HepG2 (cell line): ENCODE data around the gene CDC42EP4. TPM values are rescaled to one million over a fixed set of nuclear protein-coding genes. Genes with fewer than 3 reads are reported as not detected.

Source experiments
- CEBPB ChIP-seq: IDR thresholded peaks from 2 replicates; pipeline ENCODE4 v1.6.1; 2011; ENCODE audit warnings: low read depth, low read length, improper control_type of control experiment, borderline replicate concordance
- KDM6A ChIP-seq: IDR thresholded peaks from 2 replicates; pipeline ENCODE4 v1.6.1; 2016; ENCODE audit warnings: low read depth
- MAFG ChIP-seq: sonication (generic); formaldehyde crosslinking; IDR thresholded peaks from 2 replicates; pipeline ENCODE4 v1.5.1; 2020; ENCODE audit warnings: mild to moderate bottlenecking, missing genetic modification reagents
- ZNF3 ChIP-seq: IDR thresholded peaks from 2 replicates; pipeline ENCODE4 v1.7.0; 2017; ENCODE audit warnings: inconsistent platforms
- polyA plus RNA-seq, 8 experiments: library from polyadenylated mRNA; depleted of rRNA in 3 of 8; stranded (reverse) in 7 of 8; unstranded in 1 of 8; fragments of >200 nt; fragmentation: Illumina TruSeq in 4 of 8; extraction: Trizol in 4 of 8; gene quantifications; 2 replicates each; pipeline versions ENCODE4 v1.2.1 to v1.2.3, GENCODE V29; 2011 to 2016; ENCODE audit warnings: low read depth in 4 of 8, missing spikeins in 1 of 8, mixed read lengths in 1 of 8; ENCODE audit not compliant: insufficient read depth in 1 of 8
- total RNA-seq, 5 experiments: library from RNA; depleted of rRNA; stranded (reverse); fragments of >200 nt; fragmentation: Illumina TruSeq; extraction: Trizol; gene quantifications; 2 replicates each; pipeline ENCODE4 v1.2.3, GENCODE V29; 2016; ENCODE audit warnings: low read depth in 1 of 5
- TF ChIP-seq, protein P1 (sequence below): sonication (generic); formaldehyde crosslinking; IDR thresholded peaks from 2 replicates; pipeline ENCODE4 v1.4.0; 2020; ENCODE audit warnings: missing genetic modification reagents
- TF ChIP-seq, protein P2 (sequence below): sonication (generic); formaldehyde crosslinking; IDR thresholded peaks from 2 replicates; pipeline ENCODE4 v1.4.0; 2020; ENCODE audit warnings: mild to moderate bottlenecking, missing genetic modification reagents
- TF ChIP-seq, protein P3 (sequence below): sonication (generic); formaldehyde crosslinking; IDR thresholded peaks from 2 replicates; pipeline ENCODE4 v1.4.0; 2020; ENCODE audit warnings: missing genetic modification reagents, borderline replicate concordance
- TF ChIP-seq, protein P4 (sequence below): sonication (generic); formaldehyde crosslinking; IDR thresholded peaks from 2 replicates; pipeline ENCODE4 v1.8.1; 2022; ENCODE audit warnings: low read depth, mild to moderate bottlenecking, missing genetic modification reagents
- TF ChIP-seq, protein P5 (sequence below): sonication (generic); formaldehyde crosslinking; IDR thresholded peaks from 2 replicates; pipeline ENCODE4 v1.5.1; 2020; ENCODE audit warnings: mild to moderate bottlenecking, missing genetic modification reagents, borderline replicate concordance
- TF ChIP-seq, protein P6 (sequence below): sonication (generic); formaldehyde crosslinking; IDR thresholded peaks from 2 replicates; pipeline ENCODE4 v1.5.1; 2020; ENCODE audit warnings: missing genetic modification reagents, mild to moderate bottlenecking, borderline replicate concordance
- TF ChIP-seq, protein P7 (sequence below): sonication (generic); formaldehyde crosslinking; IDR thresholded peaks from 2 replicates; pipeline ENCODE4 v1.5.1; 2020; ENCODE audit warnings: mild to moderate bottlenecking, missing genetic modification reagents, moderate library complexity

Gene CDC42EP4
- total and polyA plus RNA-seq, 2 of the 13 experiments (the other 11 are each of a cell fraction or from before 2014, with no cell fraction given), result 19.0 to 54.0 TPM

DNA sequence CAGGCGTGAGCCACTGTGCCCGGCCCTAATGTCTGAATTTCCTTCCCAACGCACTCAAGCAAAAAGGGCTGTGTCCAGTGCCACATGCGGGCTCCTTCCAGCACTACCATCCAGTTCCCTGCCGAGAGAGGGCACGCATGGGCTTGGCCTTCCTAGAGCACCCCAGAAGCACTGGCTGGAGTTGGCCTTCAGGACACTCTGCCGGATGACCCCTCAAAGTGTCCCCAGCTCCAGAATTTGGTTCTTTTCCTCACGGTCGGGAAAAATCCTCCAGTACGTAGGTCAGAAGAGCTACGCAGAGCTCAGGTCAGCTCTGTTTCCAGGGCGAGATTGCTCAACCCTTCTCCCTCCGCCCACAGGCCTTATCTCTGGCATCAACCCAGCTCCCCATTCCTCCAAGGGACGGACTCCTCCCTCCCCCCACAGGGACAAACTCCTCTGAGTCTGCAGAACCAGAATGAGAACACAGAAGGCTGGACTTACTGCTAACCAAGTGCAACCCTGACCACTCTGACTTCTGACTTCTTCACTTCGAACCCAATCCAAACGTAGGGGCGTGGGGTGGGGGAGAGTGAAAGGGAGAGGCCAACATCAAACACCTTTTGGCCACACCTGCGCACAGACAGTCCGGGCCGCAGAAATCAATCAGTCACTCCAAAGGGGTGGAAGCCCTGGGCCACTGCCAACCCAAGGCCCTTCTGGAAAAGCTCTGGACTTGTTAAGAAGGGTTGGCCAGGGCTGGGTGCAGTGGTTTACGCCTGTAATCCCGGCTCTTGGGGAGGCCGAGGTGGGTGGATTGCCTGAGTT, 3.6 kb downstream of the CDC42EP4 start (continued):
- TF ChIP-seq KDM6A (CRISPR knock-in tag) (no peak), ZNF3 (CRISPR knock-in tag) (0 out of 2 replicates have a peak, but pooled peaks have one; percentile 17), MAFG (CRISPR knock-in tag) (no peak), CEBPB (peak; percentile 98)
- TF ChIP-seq, protein P1, sequence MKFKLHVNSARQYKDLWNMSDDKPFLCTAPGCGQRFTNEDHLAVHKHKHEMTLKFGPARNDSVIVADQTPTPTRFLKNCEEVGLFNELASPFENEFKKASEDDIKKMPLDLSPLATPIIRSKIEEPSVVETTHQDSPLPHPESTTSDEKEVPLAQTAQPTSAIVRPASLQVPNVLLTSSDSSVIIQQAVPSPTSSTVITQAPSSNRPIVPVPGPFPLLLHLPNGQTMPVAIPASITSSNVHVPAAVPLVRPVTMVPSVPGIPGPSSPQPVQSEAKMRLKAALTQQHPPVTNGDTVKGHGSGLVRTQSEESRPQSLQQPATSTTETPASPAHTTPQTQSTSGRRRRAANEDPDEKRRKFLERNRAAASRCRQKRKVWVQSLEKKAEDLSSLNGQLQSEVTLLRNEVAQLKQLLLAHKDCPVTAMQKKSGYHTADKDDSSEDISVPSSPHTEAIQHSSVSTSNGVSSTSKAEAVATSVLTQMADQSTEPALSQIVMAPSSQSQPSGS (CRISPR knock-in tag), result peak; percentile 62; the same call in 1 of the 2 replicates
- TF ChIP-seq, protein P2, sequence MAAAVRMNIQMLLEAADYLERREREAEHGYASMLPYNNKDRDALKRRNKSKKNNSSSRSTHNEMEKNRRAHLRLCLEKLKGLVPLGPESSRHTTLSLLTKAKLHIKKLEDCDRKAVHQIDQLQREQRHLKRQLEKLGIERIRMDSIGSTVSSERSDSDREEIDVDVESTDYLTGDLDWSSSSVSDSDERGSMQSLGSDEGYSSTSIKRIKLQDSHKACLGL, result 0 out of 2 replicates have a peak, but pooled peaks have one; percentile 15
- TF ChIP-seq, protein P3, sequence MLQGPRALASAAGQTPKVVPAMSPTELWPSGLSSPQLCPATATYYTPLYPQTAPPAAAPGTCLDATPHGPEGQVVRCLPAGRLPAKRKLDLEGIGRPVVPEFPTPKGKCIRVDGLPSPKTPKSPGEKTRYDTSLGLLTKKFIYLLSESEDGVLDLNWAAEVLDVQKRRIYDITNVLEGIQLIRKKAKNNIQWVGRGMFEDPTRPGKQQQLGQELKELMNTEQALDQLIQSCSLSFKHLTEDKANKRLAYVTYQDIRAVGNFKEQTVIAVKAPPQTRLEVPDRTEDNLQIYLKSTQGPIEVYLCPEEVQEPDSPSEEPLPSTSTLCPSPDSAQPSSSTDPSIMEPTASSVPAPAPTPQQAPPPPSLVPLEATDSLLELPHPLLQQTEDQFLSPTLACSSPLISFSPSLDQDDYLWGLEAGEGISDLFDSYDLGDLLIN, result peak; percentile 77; the same call in 1 of the 2 replicates
- TF ChIP-seq, protein P4, sequence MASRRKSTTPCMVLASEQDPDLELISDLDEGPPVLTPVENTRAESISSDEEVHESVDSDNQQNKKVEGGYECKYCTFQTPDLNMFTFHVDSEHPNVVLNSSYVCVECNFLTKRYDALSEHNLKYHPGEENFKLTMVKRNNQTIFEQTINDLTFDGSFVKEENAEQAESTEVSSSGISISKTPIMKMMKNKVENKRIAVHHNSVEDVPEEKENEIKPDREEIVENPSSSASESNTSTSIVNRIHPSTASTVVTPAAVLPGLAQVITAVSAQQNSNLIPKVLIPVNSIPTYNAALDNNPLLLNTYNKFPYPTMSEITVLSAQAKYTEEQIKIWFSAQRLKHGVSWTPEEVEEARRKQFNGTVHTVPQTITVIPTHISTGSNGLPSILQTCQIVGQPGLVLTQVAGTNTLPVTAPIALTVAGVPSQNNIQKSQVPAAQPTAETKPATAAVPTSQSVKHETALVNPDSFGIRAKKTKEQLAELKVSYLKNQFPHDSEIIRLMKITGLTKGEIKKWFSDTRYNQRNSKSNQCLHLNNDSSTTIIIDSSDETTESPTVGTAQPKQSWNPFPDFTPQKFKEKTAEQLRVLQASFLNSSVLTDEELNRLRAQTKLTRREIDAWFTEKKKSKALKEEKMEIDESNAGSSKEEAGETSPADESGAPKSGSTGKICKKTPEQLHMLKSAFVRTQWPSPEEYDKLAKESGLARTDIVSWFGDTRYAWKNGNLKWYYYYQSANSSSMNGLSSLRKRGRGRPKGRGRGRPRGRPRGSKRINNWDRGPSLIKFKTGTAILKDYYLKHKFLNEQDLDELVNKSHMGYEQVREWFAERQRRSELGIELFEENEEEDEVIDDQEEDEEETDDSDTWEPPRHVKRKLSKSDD, result peak; percentile 60
- TF ChIP-seq, protein P5, sequence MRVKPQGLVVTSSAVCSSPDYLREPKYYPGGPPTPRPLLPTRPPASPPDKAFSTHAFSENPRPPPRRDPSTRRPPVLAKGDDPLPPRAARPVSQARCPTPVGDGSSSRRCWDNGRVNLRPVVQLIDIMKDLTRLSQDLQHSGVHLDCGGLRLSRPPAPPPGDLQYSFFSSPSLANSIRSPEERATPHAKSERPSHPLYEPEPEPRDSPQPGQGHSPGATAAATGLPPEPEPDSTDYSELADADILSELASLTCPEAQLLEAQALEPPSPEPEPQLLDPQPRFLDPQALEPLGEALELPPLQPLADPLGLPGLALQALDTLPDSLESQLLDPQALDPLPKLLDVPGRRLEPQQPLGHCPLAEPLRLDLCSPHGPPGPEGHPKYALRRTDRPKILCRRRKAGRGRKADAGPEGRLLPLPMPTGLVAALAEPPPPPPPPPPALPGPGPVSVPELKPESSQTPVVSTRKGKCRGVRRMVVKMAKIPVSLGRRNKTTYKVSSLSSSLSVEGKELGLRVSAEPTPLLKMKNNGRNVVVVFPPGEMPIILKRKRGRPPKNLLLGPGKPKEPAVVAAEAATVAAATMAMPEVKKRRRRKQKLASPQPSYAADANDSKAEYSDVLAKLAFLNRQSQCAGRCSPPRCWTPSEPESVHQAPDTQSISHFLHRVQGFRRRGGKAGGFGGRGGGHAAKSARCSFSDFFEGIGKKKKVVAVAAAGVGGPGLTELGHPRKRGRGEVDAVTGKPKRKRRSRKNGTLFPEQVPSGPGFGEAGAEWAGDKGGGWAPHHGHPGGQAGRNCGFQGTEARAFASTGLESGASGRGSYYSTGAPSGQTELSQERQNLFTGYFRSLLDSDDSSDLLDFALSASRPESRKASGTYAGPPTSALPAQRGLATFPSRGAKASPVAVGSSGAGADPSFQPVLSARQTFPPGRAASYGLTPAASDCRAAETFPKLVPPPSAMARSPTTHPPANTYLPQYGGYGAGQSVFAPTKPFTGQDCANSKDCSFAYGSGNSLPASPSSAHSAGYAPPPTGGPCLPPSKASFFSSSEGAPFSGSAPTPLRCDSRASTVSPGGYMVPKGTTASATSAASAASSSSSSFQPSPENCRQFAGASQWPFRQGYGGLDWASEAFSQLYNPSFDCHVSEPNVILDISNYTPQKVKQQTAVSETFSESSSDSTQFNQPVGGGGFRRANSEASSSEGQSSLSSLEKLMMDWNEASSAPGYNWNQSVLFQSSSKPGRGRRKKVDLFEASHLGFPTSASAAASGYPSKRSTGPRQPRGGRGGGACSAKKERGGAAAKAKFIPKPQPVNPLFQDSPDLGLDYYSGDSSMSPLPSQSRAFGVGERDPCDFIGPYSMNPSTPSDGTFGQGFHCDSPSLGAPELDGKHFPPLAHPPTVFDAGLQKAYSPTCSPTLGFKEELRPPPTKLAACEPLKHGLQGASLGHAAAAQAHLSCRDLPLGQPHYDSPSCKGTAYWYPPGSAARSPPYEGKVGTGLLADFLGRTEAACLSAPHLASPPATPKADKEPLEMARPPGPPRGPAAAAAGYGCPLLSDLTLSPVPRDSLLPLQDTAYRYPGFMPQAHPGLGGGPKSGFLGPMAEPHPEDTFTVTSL (CRISPR knock-in tag), result peak; percentile 65; the same call in 1 of the 2 replicates
- TF ChIP-seq, protein P6, sequence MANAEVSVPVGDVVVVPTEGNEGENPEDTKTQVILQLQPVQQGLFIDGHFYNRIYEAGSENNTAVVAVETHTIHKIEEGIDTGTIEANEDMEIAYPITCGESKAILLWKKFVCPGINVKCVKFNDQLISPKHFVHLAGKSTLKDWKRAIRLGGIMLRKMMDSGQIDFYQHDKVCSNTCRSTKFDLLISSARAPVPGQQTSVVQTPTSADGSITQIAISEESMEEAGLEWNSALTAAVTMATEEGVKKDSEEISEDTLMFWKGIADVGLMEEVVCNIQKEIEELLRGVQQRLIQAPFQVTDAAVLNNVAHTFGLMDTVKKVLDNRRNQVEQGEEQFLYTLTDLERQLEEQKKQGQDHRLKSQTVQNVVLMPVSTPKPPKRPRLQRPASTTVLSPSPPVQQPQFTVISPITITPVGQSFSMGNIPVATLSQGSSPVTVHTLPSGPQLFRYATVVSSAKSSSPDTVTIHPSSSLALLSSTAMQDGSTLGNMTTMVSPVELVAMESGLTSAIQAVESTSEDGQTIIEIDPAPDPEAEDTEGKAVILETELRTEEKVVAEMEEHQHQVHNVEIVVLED (CRISPR knock-in tag), result peak; percentile 62; the same call in 1 of the 2 replicates
- TF ChIP-seq, protein P7, sequence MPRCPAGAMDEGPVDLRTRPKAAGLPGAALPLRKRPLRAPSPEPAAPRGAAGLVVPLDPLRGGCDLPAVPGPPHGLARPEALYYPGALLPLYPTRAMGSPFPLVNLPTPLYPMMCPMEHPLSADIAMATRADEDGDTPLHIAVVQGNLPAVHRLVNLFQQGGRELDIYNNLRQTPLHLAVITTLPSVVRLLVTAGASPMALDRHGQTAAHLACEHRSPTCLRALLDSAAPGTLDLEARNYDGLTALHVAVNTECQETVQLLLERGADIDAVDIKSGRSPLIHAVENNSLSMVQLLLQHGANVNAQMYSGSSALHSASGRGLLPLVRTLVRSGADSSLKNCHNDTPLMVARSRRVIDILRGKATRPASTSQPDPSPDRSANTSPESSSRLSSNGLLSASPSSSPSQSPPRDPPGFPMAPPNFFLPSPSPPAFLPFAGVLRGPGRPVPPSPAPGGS, result no peak; the same call in 1 of the 2 replicates
